OCI-LY7 (cell line): ENCODE measurements around the gene CCDC134. TPM values are rescaled to one million over a fixed set of nuclear protein-coding genes. Genes with fewer than 3 reads are reported as not detected.
A peak's percentile ranks its signal among the peaks of the same experiment; 100 is the strongest.

Experiments
- BruUV-seq: library from RNA; stranded (reverse); fragments of 400-500 nt; replicated peaks from 2 replicates; lab custom pipeline; 2021; lab: Mats Ljungman, UMichigan
- CTCF ChIA-PET: fragments of 300-600 bp; sonication (Branson Sonifier 250); formaldehyde crosslinking; loops from one replicate; lab custom pipeline; 2022; ENCODE audit warnings: antibody characterized with exemption; ENCODE audit not compliant: unreplicated experiment; lab: Charles Lee
- POLR2A ChIA-PET: fragments of 300-600 bp; sonication (Branson Sonifier 250); formaldehyde crosslinking; loops from one replicate; lab custom pipeline; 2022; ENCODE audit warnings: antibody characterized with exemption; lab: Charles Lee
- DNase-seq: peaks from one replicate; pipeline ENCODE4 v3.0.0-alpha.2; 2015; ENCODE audit warnings: low spot score
- H2AFZ ChIP-seq: fragments of 200-600 bp; sonication (generic), shearing (Covaris generic); 2 replicates; pipeline ENCODE4 v1.6.1; 2014; ENCODE audit warnings: mild to moderate bottlenecking, antibody characterized with exemption, low read length, moderate library complexity
- H3K27ac ChIP-seq: fragments of 200-600 bp; sonication (generic); 2 replicates; pipeline ENCODE4 v1.5.1; 2014; ENCODE audit warnings: mixed run types, low read depth, mild to moderate bottlenecking, moderate library complexity, low read length, inconsistent platforms; ENCODE audit not compliant: poor library complexity, severe bottlenecking
- H3K36me3 ChIP-seq: fragments of 200-600 bp; sonication (generic); 2 replicates; pipeline ENCODE4 v1.6.1; 2014; ENCODE audit warnings: mild to moderate bottlenecking, antibody characterized with exemption, low read length, moderate library complexity, mixed read lengths; ENCODE audit not compliant: insufficient read depth
- H3K4me1 ChIP-seq: fragments of 200-600 bp; sonication (generic); 2 replicates; pipeline ENCODE4 v1.5.1; 2014; ENCODE audit warnings: mild to moderate bottlenecking, low read length; ENCODE audit not compliant: insufficient read depth, poor library complexity, severe bottlenecking
- H3K4me2 ChIP-seq: fragments of 200-600 bp; sonication (generic); 2 replicates; pipeline ENCODE4 v1.6.1; 2014; ENCODE audit warnings: mild to moderate bottlenecking, low read length
- H3K4me3 ChIP-seq: fragments of 200-600 bp; sonication (generic); 2 replicates; pipeline ENCODE4 v1.5.1; 2014; ENCODE audit warnings: mild to moderate bottlenecking, low read depth, low read length; ENCODE audit not compliant: poor library complexity, severe bottlenecking
- H3K79me2 ChIP-seq: fragments of 200-600 bp; sonication (generic); 2 replicates; pipeline ENCODE4 v1.6.1; 2016; ENCODE audit warnings: low read depth, mild to moderate bottlenecking, low read length, moderate library complexity, mixed read lengths; ENCODE audit not compliant: insufficient read depth
- H3K9me2 ChIP-seq: fragments of 200-600 bp; sonication (generic); 2 replicates; pipeline ENCODE4 v1.6.1; 2016; ENCODE audit warnings: mild to moderate bottlenecking, low read length, mixed read lengths; ENCODE audit not compliant: insufficient read depth
- H3K9me3 ChIP-seq: fragments of 200-600 bp; sonication (generic); 2 replicates; pipeline ENCODE4 v1.6.1; 2014; ENCODE audit warnings: mild to moderate bottlenecking, mixed run types, low read length, mixed read lengths
- H4K20me1 ChIP-seq: fragments of 200-600 bp; sonication (generic); 2 replicates; pipeline ENCODE4 v1.6.1; 2014; ENCODE audit warnings: mild to moderate bottlenecking, antibody characterized with exemption, low read length, moderate library complexity, mixed read lengths; ENCODE audit not compliant: insufficient read depth
- EZH2phosphoT487 ChIP-seq: fragments of 200-600 bp; sonication (generic); IDR thresholded peaks from 2 replicates; pipeline ENCODE4 v1.6.1; 2018; ENCODE audit warnings: low read depth, borderline replicate concordance, mild to moderate bottlenecking, mixed run types, antibody characterized with exemption, low read length, moderate library complexity, mixed read lengths
- intact Hi-C: fragments of 100-400 bp; cut with micrococcal nuclease; formaldehyde crosslinking; loops from one replicate; pipeline ENCODE4 v1.10.0; 2022; ENCODE audit not compliant: unreplicated experiment
- total RNA-seq, 2 experiments: library from RNA; depleted of rRNA in 1 of 2; stranded (reverse); fragments of >200 nt in 1 of 2; shearing (Covaris generic) in 1 of 2; gene quantifications; 2 replicates each; pipeline ENCODE4 v1.2.3, GENCODE V29; 2014 to 2022
- TF ChIP-seq, protein P1 (sequence below): fragments of 200-600 bp; sonication (generic); conservative IDR thresholded peaks from 2 replicates; pipeline ENCODE4 v1.5.1; 2014; ENCODE audit warnings: mild to moderate bottlenecking, antibody characterized with exemption, low read length, moderate library complexity, mixed read lengths

Gene CCDC134
- total RNA-seq, 2 experiments from 2014 or later = 17.3 to 23.8 TPM

DNA sequence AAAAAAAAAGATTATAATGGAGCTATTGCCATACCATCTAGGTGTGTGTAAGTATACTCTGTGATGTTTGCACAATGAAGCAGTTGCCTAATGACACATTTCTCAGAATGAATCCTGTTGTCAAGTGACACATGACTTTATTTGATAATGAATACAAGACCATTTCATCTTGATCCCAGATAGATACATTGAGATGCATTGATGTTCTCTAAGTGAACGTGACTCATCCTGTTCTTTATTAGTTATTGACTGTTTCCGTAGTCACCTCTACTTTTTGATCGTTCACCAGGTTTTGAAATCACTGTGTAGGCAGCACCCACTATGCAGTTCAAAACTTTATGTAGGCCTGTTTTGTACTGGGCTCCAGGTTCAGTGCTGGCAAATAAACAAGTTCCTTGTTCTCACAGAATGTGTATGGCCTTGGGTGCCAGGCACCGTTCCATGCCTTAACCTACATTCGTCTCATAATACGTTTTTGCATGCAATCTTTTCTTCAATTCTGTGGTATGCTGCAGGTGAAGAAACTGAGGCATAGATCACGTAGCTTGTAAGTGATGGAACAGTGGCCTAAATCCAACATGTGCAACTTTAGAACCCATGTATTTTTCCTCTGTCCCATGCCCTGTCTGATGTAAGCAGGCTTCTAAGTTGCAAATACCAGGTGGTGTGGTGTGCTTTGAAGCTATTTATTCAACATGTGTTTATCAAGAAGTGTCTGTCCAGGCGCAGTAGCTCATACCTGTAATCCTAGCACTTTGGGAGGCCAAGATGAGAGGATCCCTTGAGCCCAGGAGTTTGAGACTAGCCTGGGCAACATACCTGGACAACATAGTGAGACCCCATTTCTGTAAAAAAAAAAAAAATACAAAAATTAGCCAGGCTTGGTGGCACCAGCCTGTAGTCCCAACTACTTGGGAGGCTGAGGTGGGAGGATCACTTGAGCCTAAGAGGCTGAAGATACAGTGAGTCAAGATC, 42.8 kb downstream of the CCDC134 start:
- H3K4me2 ChIP-seq = peak overlapping the region; percentile 72
- peaks cover 100% of the 10 kb centered on the region for H3K79me2 ChIP-seq
- no TSS peak for BruUV-seq
- peaks cover 39% of the 10 kb centered on the region for H4K20me1 ChIP-seq
- H3K27ac ChIP-seq = peak overlapping the region; percentile 57
- no peaks in the 10 kb centered on the region for H3K9me2 ChIP-seq
- intact Hi-C loops = no loop called here
- peak overlapping the region; percentile 25 for H3K4me3 ChIP-seq
- peak; percentile 63 for DNase-seq
- no peaks in the 10 kb centered on the region for H3K9me3 ChIP-seq
- ChIA-PET POLR2A (interaction anchor here (0.5 to 2.8 kb wide), 6 partner anchors 8 to 704 kb away, joined by 3 to 16 read pairs (median 6); partner anchors contain the start of gene SREBF2), CTCF (interaction anchor here (0.6 to 1.5 kb wide), 2 partner anchors 16 to 43 kb away, joined by 3 read pairs; no protein-coding TSS in a partner anchor)
- peaks cover 93% of the 10 kb centered on the region for H3K4me1 ChIP-seq
- peaks cover 90% of the 10 kb centered on the region for H3K36me3 ChIP-seq
- no peak overlapping the region for H2AFZ ChIP-seq
- TF ChIP-seq, protein P1, sequence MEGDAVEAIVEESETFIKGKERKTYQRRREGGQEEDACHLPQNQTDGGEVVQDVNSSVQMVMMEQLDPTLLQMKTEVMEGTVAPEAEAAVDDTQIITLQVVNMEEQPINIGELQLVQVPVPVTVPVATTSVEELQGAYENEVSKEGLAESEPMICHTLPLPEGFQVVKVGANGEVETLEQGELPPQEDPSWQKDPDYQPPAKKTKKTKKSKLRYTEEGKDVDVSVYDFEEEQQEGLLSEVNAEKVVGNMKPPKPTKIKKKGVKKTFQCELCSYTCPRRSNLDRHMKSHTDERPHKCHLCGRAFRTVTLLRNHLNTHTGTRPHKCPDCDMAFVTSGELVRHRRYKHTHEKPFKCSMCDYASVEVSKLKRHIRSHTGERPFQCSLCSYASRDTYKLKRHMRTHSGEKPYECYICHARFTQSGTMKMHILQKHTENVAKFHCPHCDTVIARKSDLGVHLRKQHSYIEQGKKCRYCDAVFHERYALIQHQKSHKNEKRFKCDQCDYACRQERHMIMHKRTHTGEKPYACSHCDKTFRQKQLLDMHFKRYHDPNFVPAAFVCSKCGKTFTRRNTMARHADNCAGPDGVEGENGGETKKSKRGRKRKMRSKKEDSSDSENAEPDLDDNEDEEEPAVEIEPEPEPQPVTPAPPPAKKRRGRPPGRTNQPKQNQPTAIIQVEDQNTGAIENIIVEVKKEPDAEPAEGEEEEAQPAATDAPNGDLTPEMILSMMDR = no peak
- TF ChIP-seq EZH2phosphoT487 = no peak

DNA sequence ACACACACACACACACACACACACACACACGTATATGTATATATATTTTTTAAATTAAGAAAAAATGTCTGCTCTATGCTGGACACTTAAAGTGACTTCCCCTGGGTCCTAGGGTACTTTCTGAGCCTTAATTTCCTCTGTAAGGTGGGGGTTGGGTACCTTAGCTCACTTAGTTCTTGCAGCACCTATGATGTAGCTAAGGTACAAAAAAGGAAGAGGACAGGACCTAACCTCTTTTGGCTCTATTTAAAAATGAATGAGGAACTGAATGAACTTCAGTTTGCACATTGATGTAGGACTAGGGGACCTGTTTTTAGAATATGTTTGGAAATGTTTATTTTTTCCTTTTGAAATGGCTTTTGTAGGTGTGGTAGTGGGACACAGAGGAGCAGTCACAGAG, 43.6 kb downstream of the CCDC134 start:
- peak; percentile 68 for DNase-seq
- peak overlapping the region; percentile 57 for H3K27ac ChIP-seq
- ChIA-PET CTCF (interaction anchor here (0.6 to 1.5 kb wide), 2 partner anchors 15 to 44 kb away, joined by 3 read pairs; no protein-coding TSS in a partner anchor), POLR2A (interaction anchor here (0.7 to 2.8 kb wide), 4 partner anchors 9 to 97 kb away, joined by 3 to 16 read pairs (median 6); partner anchors contain the start of gene SREBF2)
- no TSS peak for BruUV-seq
- no peaks in the 10 kb centered on the region for H3K9me3 ChIP-seq
- H3K79me2 ChIP-seq = peaks cover 100% of the 10 kb centered on the region
- peaks cover 93% of the 10 kb centered on the region for H3K4me1 ChIP-seq
- H3K9me2 ChIP-seq = no peaks in the 10 kb centered on the region
- TF ChIP-seq, protein P1 = no peak
- TF ChIP-seq EZH2phosphoT487 = no peak
- H4K20me1 ChIP-seq = peaks cover 40% of the 10 kb centered on the region
- peaks cover 90% of the 10 kb centered on the region for H3K36me3 ChIP-seq
- intact Hi-C loops = no loop called here
- peak overlapping the region; percentile 25 for H3K4me3 ChIP-seq
- H3K4me2 ChIP-seq = peak overlapping the region; percentile 72
- H2AFZ ChIP-seq = no peak overlapping the region
